GM21381 (cell line): Measurements from ENCODE around the gene EGLN1.
A peak's percentile ranks its signal among the peaks of the same experiment; 100 is the strongest.

ENCODE experiments used
- ATAC-seq: cut with Tn5 transposase; IDR thresholded peaks from one replicate; pipeline ENCODE4 v1.9.1; 2021; ENCODE audit warnings: mild to moderate bottlenecking, moderate library complexity; ENCODE audit not compliant: unreplicated experiment

Gene EGLN1

GRCh38 chr1:231422798-231423309, 767 bp upstream of the EGLN1 start:
- no peak for ATAC-seq

GRCh38 chr1:231421546-231421970, 529 bp downstream of the EGLN1 start:
- ATAC-seq, result peak; percentile 33

GRCh38 chr1:231420959-231421545, 1.0 kb downstream of the EGLN1 start:
- peak; percentile 11 for ATAC-seq

GRCh38 chr1:231420299-231420958, 1.7 kb downstream of the EGLN1 start:
- ATAC-seq, result no peak

GRCh38 chr1:231419738-231420298, 2.3 kb downstream of the EGLN1 start:
- no peak for ATAC-seq

- ATAC-seq, result no peak
Observed at GRCh38 chr1:231419147-231419546, 2.9 kb downstream of the EGLN1 start.

GRCh38 chr1:231418741-231419107, 3.4 kb downstream of the EGLN1 start:
- ATAC-seq, result no peak

- ATAC-seq, result no peak
Observed at GRCh38 chr1:231418101-231418740, 3.9 kb downstream of the EGLN1 start.

- ATAC-seq, result no peak
Observed at GRCh38 chr1:231417513-231417912, 4.6 kb downstream of the EGLN1 start.

GRCh38 chr1:231416901-231417300, 5.2 kb downstream of the EGLN1 start:
- no peak for ATAC-seq

GRCh38 chr1:231415018-231415583, 7.0 kb downstream of the EGLN1 start:
- no peak for ATAC-seq

GRCh38 chr1:231414260-231415016, 7.6 kb downstream of the EGLN1 start:
- ATAC-seq, result no peak

- ATAC-seq, result no peak
Observed at GRCh38 chr1:231413749-231414082, 8.4 kb downstream of the EGLN1 start.

GRCh38 chr1:231411036-231411531, 11.0 kb downstream of the EGLN1 start:
- ATAC-seq, result no peak

- ATAC-seq, result no peak
Observed at GRCh38 chr1:231410036-231410612, 12.0 kb downstream of the EGLN1 start.

- no peak for ATAC-seq
Observed at GRCh38 chr1:231408528-231409094, 13.5 kb downstream of the EGLN1 start.

GRCh38 chr1:231407547-231408396, 14.3 kb downstream of the EGLN1 start:
- ATAC-seq, result peak; percentile 69

GRCh38 chr1:231407049-231407448, 15.0 kb downstream of the EGLN1 start:
- ATAC-seq, result no peak

GRCh38 chr1:231404318-231404717, 17.8 kb downstream of the EGLN1 start:
- ATAC-seq, result no peak
